Measurements from ENCODE around the gene DDA1. TPM values are rescaled to one million over a fixed set of nuclear protein-coding genes. Genes with fewer than 3 reads are reported as not detected.
A peak's percentile ranks its signal among the peaks of the same experiment; 100 is the strongest.

The DDA1 gene
- total and polyA plus RNA-seq, 10 of the 15 experiments (the other 5 are each of a cell fraction or from before 2014, with no cell fraction given) = 0.76 to 71.0 (median 39.4) TPM

- TF ChIP-seq GATAD2B (conservative IDR thresholded peaks at IDR 0.05; ENCODE audit: low read depth) (peak; percentile 69; the same call in 1 of the 2 replicates), RFX5 (IDR thresholded peaks at IDR 0.05; ENCODE audit: low read depth, low read length) (no peak), POU2F2 (IDR thresholded peaks at IDR 0.05; ENCODE audit: borderline replicate concordance, low read depth, low read length) (no peak), KLF5 (IDR thresholded peaks at IDR 0.05; ENCODE audit: partially characterized antibody) (peak; percentile 43), CREB1 (IDR thresholded peaks at IDR 0.05; ENCODE audit: low read depth) (no peak), SREBF2 (IDR thresholded peaks at IDR 0.05; ENCODE audit: low read length) (no peak), ZNF217 (IDR thresholded peaks at IDR 0.05) (peak; percentile 53; the same call in 1 of the 2 replicates), PML (IDR thresholded peaks at IDR 0.05; ENCODE audit: low read length) (no peak), SP1 (IDR thresholded peaks at IDR 0.05; ENCODE audit: low read depth, low read length) (no peak), SPI1 (IDR thresholded peaks at IDR 0.05; ENCODE audit: borderline replicate concordance, insufficient read depth, low read depth, low read length) (peak; percentile 55; the same call in 1 of the 2 replicates), ZNF207 (IDR thresholded peaks at IDR 0.05; ENCODE audit: borderline replicate concordance) (0 out of 2 replicates have a peak, but pooled peaks have one; percentile 30), USF1 (IDR thresholded peaks at IDR 0.05; ENCODE audit: borderline replicate concordance, extremely low read length, insufficient read depth, low read depth, low read length) (no peak), TCF7 (IDR thresholded peaks at IDR 0.05; ENCODE audit: borderline replicate concordance) (no peak), BMI1 (IDR thresholded peaks at IDR 0.05; ENCODE audit: borderline replicate concordance) (no peak), IKZF2 (IDR thresholded peaks at IDR 0.05) (0 out of 4 replicates have a peak, but pooled peaks of 1 of the 2 experiments have one; percentile 25), FOXK2 (IDR thresholded peaks at IDR 0.05) (no peak), EED (IDR thresholded peaks at IDR 0.05; ENCODE audit: low read depth) (no peak), RELA (IDR thresholded peaks at IDR 0.05; ENCODE audit: borderline replicate concordance, partially characterized antibody) (no peak), PAX8 (IDR thresholded peaks at IDR 0.05) (no peak), MAX (IDR thresholded peaks at IDR 0.05; ENCODE audit: low read depth, low read length) (peak; percentile 87), POLR2A (IDR thresholded peaks at IDR 0.05; ENCODE audit: low read depth, low read length) (peak; percentile 70), FOXM1 (IDR thresholded peaks at IDR 0.05; ENCODE audit: low read depth, low read length) (no peak), HDAC2 (IDR thresholded peaks at IDR 0.05) (no peak), NBN (IDR thresholded peaks at IDR 0.05) (0 out of 2 replicates have a peak, but pooled peaks have one; percentile 22), CBFB (IDR thresholded peaks at IDR 0.05; ENCODE audit: low read depth) (no peak), BCL3 (IDR thresholded peaks at IDR 0.05; ENCODE audit: borderline replicate concordance, insufficient read depth, low read depth, low read length, poor library complexity, severe bottlenecking) (no peak)
- TF ChIP-seq, protein P1, sequence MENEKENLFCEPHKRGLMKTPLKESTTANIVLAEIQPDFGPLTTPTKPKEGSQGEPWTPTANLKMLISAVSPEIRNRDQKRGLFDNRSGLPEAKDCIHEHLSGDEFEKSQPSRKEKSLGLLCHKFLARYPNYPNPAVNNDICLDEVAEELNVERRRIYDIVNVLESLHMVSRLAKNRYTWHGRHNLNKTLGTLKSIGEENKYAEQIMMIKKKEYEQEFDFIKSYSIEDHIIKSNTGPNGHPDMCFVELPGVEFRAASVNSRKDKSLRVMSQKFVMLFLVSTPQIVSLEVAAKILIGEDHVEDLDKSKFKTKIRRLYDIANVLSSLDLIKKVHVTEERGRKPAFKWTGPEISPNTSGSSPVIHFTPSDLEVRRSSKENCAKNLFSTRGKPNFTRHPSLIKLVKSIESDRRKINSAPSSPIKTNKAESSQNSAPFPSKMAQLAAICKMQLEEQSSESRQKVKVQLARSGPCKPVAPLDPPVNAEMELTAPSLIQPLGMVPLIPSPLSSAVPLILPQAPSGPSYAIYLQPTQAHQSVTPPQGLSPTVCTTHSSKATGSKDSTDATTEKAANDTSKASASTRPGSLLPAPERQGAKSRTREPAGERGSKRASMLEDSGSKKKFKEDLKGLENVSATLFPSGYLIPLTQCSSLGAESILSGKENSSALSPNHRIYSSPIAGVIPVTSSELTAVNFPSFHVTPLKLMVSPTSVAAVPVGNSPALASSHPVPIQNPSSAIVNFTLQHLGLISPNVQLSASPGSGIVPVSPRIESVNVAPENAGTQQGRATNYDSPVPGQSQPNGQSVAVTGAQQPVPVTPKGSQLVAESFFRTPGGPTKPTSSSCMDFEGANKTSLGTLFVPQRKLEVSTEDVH (IDR thresholded peaks at IDR 0.05; ENCODE audit: low read depth, partially characterized antibody) = no peak
Observed at GRCh38 chr19:17281391-17282304, 27.7 kb upstream of the DDA1 start, which contains the start of gene ANKLE1 (continued).

All from GM12878 (cell line).